ENCODE results near the gene MYPOP.

- TF ChIP-seq SIN3A (IDR thresholded peaks at IDR 0.05; ENCODE audit: borderline replicate concordance, low read depth, low read length) (no peak), FOXA3 (CRISPR knock-in tag; IDR thresholded peaks at IDR 0.05) (no peak), MLXIP (CRISPR knock-in tag; IDR thresholded peaks at IDR 0.05; ENCODE audit: borderline replicate concordance) (no peak), EP300 (IDR thresholded peaks at IDR 0.05; ENCODE audit: low read depth in 2 of 2, low read length in 2 of 2) (no peak), EP300 (CRISPR knock-in tag; IDR thresholded peaks at IDR 0.05; ENCODE audit: borderline replicate concordance) (no peak), PATZ1 (CRISPR knock-in tag; IDR thresholded peaks at IDR 0.05) (no peak), HIVEP1 (CRISPR knock-in tag; IDR thresholded peaks at IDR 0.05) (no peak), GABPB1 (CRISPR knock-in tag; IDR thresholded peaks at IDR 0.05) (no peak), CTCF (CRISPR knock-in tag; IDR thresholded peaks at IDR 0.05) (no peak), SP1 (IDR thresholded peaks at IDR 0.05) (no peak), SP1 (CRISPR knock-in tag; IDR thresholded peaks at IDR 0.05) (no peak), ZBTB7A (CRISPR knock-in tag; IDR thresholded peaks at IDR 0.05) (no peak), ESRRA (CRISPR knock-in tag; IDR thresholded peaks at IDR 0.05; ENCODE audit: low read depth) (no peak), FOSL1 (CRISPR knock-in tag; IDR thresholded peaks at IDR 0.05; ENCODE audit: borderline replicate concordance) (no peak), SALL2 (CRISPR knock-in tag; IDR thresholded peaks at IDR 0.05) (no peak), XBP1 (CRISPR knock-in tag; IDR thresholded peaks at IDR 0.05) (no peak)
Observed at GRCh38 chr19:45870798-45871197, 31.6 kb downstream of the MYPOP start.
